A549 (cell line): ENCODE results near the gene TNPO3. TPM values are rescaled to one million over a fixed set of nuclear protein-coding genes. Genes with fewer than 3 reads are reported as not detected.

ENCODE experiments used
- ATAC-seq, 2 experiments: fragments of 200-7000 bp in 1 of 2; fragments of >200 bp in 1 of 2; cut with Nextera tagmentation in 1 of 2; cut with Tn5 transposase in 1 of 2; 3 replicates each; pipeline versions ENCODE4 v1.8.0 to v1.9.1; 2018 to 2020; ENCODE audit warnings: mild to moderate bottlenecking in 1 of 2, moderate library complexity in 1 of 2
- CTCF ChIA-PET: fragments of 300-600 bp; sonication (Branson Sonifier 250); formaldehyde crosslinking; extraction: SDS; loops from one replicate; lab custom pipeline; 2021; ENCODE audit warnings: antibody characterized with exemption, inconsistent platforms; lab: Yijun Ruan, JAX
- POLR2A ChIA-PET: fragments of 350-600 bp; formaldehyde crosslinking; extraction: SDS; loops from one replicate; lab custom pipeline; 2021; ENCODE audit warnings: antibody characterized with exemption, inconsistent platforms; lab: Yijun Ruan, JAX
- DNase-seq, 2 experiments: peaks; one replicate each; pipeline versions ENCODE4 v3.0.0 to v3.0.0-alpha.2; 2011 to 2016; ENCODE audit warnings: low read depth in 1 of 2, low spot score in 1 of 2
- FAIRE-seq: peaks from 2 replicates; lab custom pipeline; 2011; peaks lifted over from hg19 to GRCh38; lab: Jason Lieb, UNC
- H3K27ac ChIP-seq, 2 experiments: fragments of >200 bp; sonication (Bioruptor Twin); formaldehyde crosslinking; 3 replicates each; pipeline ENCODE4 v1.5.1; 2016 to 2017
- H3K4me1 ChIP-seq: fragments of >200 bp; sonication (Bioruptor Twin); formaldehyde crosslinking; 3 replicates; pipeline ENCODE4 v1.6.1; 2016
- H3K4me2 ChIP-seq: fragments of >200 bp; sonication (Bioruptor Twin); formaldehyde crosslinking; 3 replicates; pipeline ENCODE4 v1.6.1; 2016
- H3K4me3 ChIP-seq: fragments of >200 bp; sonication (Bioruptor Twin); formaldehyde crosslinking; 3 replicates; pipeline ENCODE4 v1.5.1; 2016
- H3K9me3 ChIP-seq: fragments of >200 bp; sonication (Bioruptor Twin); formaldehyde crosslinking; 3 replicates; pipeline ENCODE4 v1.6.1; 2016
- BHLHE40 ChIP-seq: IDR thresholded peaks from 2 replicates; pipeline ENCODE4 v1.6.1; 2012; ENCODE audit warnings: low read depth, low read length, inconsistent platforms
- CEBPB ChIP-seq, 2 experiments: fragments of >200 bp in 1 of 2; sonication (Bioruptor Twin) in 1 of 2; formaldehyde crosslinking in 1 of 2; IDR thresholded peaks; 2 replicates each; pipeline ENCODE4 v1.6.1; 2012 to 2016
- CHD2 ChIP-seq: fragments of 150-350 bp; IDR thresholded peaks from 2 replicates; pipeline ENCODE4 v1.6.1; 2014; ENCODE audit warnings: low read length; ENCODE audit not compliant: partially characterized antibody
- CHD4 ChIP-seq: fragments of 200-600 bp; sonication (generic); IDR thresholded peaks from 2 replicates; pipeline ENCODE4 v1.6.1; 2016; ENCODE audit warnings: antibody characterized with exemption, mild to moderate bottlenecking, borderline replicate concordance
- EHF ChIP-seq: fragments of 250-450 bp; sonication (Bioruptor Pico); IDR thresholded peaks from 2 replicates; pipeline ENCODE4 v1.5.0; 2020; ENCODE audit warnings: mild to moderate bottlenecking
- EP300 ChIP-seq, 2 experiments: fragments of >200 bp; sonication (Bioruptor Twin); formaldehyde crosslinking; IDR thresholded peaks; 2 replicates in 1 of 2; 3 replicates in 1 of 2; pipeline ENCODE4 v1.6.1; 2016 to 2017
- FOSB ChIP-seq: fragments of 250-450 bp; sonication (Bioruptor Pico); IDR thresholded peaks from 2 replicates; pipeline ENCODE4 v1.5.0; 2020; ENCODE audit warnings: mild to moderate bottlenecking, moderate library complexity
- GATA3 ChIP-seq: IDR thresholded peaks from 2 replicates; pipeline ENCODE4 v1.6.1; 2012; ENCODE audit warnings: borderline replicate concordance
- HDAC2 ChIP-seq: fragments of 200-600 bp; sonication (generic); IDR thresholded peaks from 2 replicates; pipeline ENCODE4 v1.6.1; 2016
- HEYL ChIP-seq: fragments of 250-450 bp; sonication (Bioruptor Pico); IDR thresholded peaks from 2 replicates; pipeline ENCODE4 v1.8.0; 2021; ENCODE audit warnings: mild to moderate bottlenecking, moderate library complexity
- HOXA7 ChIP-seq: fragments of 250-450 bp; sonication (Bioruptor Pico); IDR thresholded peaks from 2 replicates; pipeline ENCODE4 v1.5.0; 2020; ENCODE audit warnings: mild to moderate bottlenecking, moderate library complexity
- HOXB13 ChIP-seq: fragments of 250-450 bp; sonication (Bioruptor Pico); IDR thresholded peaks from 2 replicates; pipeline ENCODE4 v1.5.0; 2020; ENCODE audit warnings: low read depth, mild to moderate bottlenecking, moderate library complexity
- MAFK ChIP-seq: fragments of 450-650 bp; IDR thresholded peaks from 2 replicates; pipeline ENCODE4 v1.6.1; 2014; ENCODE audit not compliant: partially characterized antibody
- PHF8 ChIP-seq: fragments of 200-600 bp; sonication (generic); IDR thresholded peaks from 2 replicates; pipeline ENCODE4 v1.6.1; 2016; ENCODE audit warnings: low read depth, mild to moderate bottlenecking, antibody characterized with exemption, moderate library complexity, borderline replicate concordance
- RAD21 ChIP-seq, 2 experiments: fragments of >200 bp in 1 of 2; sonication (Bioruptor Twin) in 1 of 2; formaldehyde crosslinking in 1 of 2; IDR thresholded peaks in 1 of 2; conservative IDR thresholded peaks in 1 of 2; 2 replicates in 1 of 2; 3 replicates in 1 of 2; pipeline ENCODE4 v1.6.1; 2012 to 2018; ENCODE audit warnings: inconsistent platforms in 1 of 2
- RARB ChIP-seq: fragments of 250-450 bp; sonication (Bioruptor Pico); IDR thresholded peaks from 2 replicates; pipeline ENCODE4 v1.8.0; 2021; ENCODE audit warnings: mild to moderate bottlenecking, moderate library complexity
- SREBF2 ChIP-seq: fragments of 450-650 bp; IDR thresholded peaks from 2 replicates; pipeline ENCODE4 v1.6.1; 2014; ENCODE audit warnings: mild to moderate bottlenecking, moderate library complexity
- TFCP2L1 ChIP-seq: fragments of 250-450 bp; sonication (Bioruptor Pico); IDR thresholded peaks from 2 replicates; pipeline ENCODE4 v1.5.0; 2021; ENCODE audit warnings: mild to moderate bottlenecking
- WGBS: methylation state at CpG from one replicate; pipeline ENCODE4 v1.1.6; 2017; ENCODE audit errors: missing lambda C conversion rate; 5-methylcytosine and 5-hydroxymethylcytosine counted together
- polyA plus RNA-seq, 4 experiments: library from polyadenylated mRNA; depleted of rRNA in 3 of 4; stranded (reverse); fragments of >200 nt; fragmentation: RNase III in 1 of 4; extraction: RNeasy Plus Mini Kit Qiagen cat#74134 plus additional on column Dnase treatment in 1 of 4; gene quantifications; 2 replicates in 3 of 4; 3 replicates in 1 of 4; pipeline ENCODE4 v1.2.3, GENCODE V29; 2011 to 2017
- TF ChIP-seq, protein P1 (sequence below): IDR thresholded peaks from 2 replicates; pipeline ENCODE4 v1.6.1; 2012; ENCODE audit warnings: low read depth, borderline replicate concordance
- TF ChIP-seq, protein P2 (sequence below): IDR thresholded peaks from 2 replicates; pipeline ENCODE4 v1.6.1; 2012
- TF ChIP-seq, protein P3 (sequence below): fragments of >200 bp; sonication (Bioruptor Twin); formaldehyde crosslinking; IDR thresholded peaks from 3 replicates; pipeline ENCODE4 v1.6.1; 2016
- TF ChIP-seq, protein P4 (sequence below): fragments of >200 bp; sonication (Bioruptor Twin); formaldehyde crosslinking; IDR thresholded peaks from 2 replicates; pipeline ENCODE4 v1.6.1; 2016
- TF ChIP-seq, protein P5 (sequence below): fragments of 150-350 bp; IDR thresholded peaks from 2 replicates; pipeline ENCODE4 v1.6.1; 2014; ENCODE audit warnings: low read depth, mild to moderate bottlenecking, low read length
- TF ChIP-seq, protein P6 (sequence below): IDR thresholded peaks from 2 replicates; pipeline ENCODE4 v1.6.1; 2012
- TF ChIP-seq, protein P7 (sequence below): fragments of 450-650 bp; IDR thresholded peaks from 2 replicates; pipeline ENCODE4 v1.6.1; 2014; ENCODE audit warnings: antibody characterized with exemption

TNPO3 gene
- polyA plus RNA-seq, 2 of the 4 experiments (the other 2 are of a cell fraction) = 43.2 to 66.9 TPM

DNA sequence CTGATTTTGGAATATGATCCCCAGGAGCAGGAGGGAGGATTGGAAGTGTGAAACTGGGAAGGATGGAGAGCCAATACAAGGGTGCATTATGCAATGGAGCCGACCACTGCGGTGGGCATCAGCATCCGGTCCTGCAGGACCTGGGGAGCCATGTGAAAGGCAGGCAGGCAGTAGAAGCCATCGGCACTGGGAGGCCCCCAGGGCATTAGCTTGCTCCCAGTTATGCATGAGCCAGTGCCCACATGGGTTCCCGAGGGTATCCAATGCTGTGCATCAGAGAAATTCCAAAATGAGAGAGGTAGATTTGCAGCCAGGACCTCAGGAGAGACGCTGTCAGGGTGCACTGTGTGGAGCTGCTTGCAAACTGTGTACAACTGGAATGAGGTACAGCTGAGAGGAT is 135.7 kb downstream of the TNPO3 start:
- Histone ChIP-seq H3K4me3 (no peak overlapping the region), H3K4me2 (no peak overlapping the region), H3K27ac (no peak overlapping the region), H3K4me1 (no peaks in the 10 kb centered on the region), H3K9me3 (no peaks in the 10 kb centered on the region)
- TF ChIP-seq, protein P1, sequence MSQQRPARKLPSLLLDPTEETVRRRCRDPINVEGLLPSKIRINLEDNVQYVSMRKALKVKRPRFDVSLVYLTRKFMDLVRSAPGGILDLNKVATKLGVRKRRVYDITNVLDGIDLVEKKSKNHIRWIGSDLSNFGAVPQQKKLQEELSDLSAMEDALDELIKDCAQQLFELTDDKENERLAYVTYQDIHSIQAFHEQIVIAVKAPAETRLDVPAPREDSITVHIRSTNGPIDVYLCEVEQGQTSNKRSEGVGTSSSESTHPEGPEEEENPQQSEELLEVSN = no peak
- TF ChIP-seq, protein P2, sequence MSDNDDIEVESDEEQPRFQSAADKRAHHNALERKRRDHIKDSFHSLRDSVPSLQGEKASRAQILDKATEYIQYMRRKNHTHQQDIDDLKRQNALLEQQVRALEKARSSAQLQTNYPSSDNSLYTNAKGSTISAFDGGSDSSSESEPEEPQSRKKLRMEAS = no peak
- TF ChIP-seq HOXB13 (CRISPR knock-in tag) (no peak), CHD2 (no peak), SREBF2 (no peak), HDAC2 (no peak), PHF8 (no peak), FOSB (CRISPR knock-in tag) (no peak), MAFK (no peak), RAD21 (conservative IDR thresholded peaks at IDR 0.05 in 1 of 2, IDR thresholded peaks at IDR 0.05 in 1 of 2) (no peak), HEYL (CRISPR knock-in tag) (no peak), EP300 (IDR thresholded peaks at IDR 0.05) (no peak), TFCP2L1 (CRISPR knock-in tag) (no peak), CHD4 (no peak)
- TF ChIP-seq, protein P3, sequence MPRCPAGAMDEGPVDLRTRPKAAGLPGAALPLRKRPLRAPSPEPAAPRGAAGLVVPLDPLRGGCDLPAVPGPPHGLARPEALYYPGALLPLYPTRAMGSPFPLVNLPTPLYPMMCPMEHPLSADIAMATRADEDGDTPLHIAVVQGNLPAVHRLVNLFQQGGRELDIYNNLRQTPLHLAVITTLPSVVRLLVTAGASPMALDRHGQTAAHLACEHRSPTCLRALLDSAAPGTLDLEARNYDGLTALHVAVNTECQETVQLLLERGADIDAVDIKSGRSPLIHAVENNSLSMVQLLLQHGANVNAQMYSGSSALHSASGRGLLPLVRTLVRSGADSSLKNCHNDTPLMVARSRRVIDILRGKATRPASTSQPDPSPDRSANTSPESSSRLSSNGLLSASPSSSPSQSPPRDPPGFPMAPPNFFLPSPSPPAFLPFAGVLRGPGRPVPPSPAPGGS = no peak
- TF ChIP-seq, protein P4, sequence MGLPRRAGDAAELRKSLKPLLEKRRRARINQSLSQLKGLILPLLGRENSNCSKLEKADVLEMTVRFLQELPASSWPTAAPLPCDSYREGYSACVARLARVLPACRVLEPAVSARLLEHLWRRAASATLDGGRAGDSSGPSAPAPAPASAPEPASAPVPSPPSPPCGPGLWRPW = no peak
- TF ChIP-seq, protein P5, sequence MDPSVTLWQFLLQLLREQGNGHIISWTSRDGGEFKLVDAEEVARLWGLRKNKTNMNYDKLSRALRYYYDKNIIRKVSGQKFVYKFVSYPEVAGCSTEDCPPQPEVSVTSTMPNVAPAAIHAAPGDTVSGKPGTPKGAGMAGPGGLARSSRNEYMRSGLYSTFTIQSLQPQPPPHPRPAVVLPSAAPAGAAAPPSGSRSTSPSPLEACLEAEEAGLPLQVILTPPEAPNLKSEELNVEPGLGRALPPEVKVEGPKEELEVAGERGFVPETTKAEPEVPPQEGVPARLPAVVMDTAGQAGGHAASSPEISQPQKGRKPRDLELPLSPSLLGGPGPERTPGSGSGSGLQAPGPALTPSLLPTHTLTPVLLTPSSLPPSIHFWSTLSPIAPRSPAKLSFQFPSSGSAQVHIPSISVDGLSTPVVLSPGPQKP = no peak
- ChIA-PET CTCF (interaction anchor here (0.9 to 3.1 kb wide), 2 partner anchors 35 to 553 kb away, joined by 3 to 10 read pairs; no protein-coding TSS in a partner anchor), POLR2A (no interaction called here)
- no peak for FAIRE-seq
- WGBS = 45% methylated on average over 6 of the region's 6 CpGs
- ATAC-seq = no peak
- no peak for DNase-seq

DNA sequence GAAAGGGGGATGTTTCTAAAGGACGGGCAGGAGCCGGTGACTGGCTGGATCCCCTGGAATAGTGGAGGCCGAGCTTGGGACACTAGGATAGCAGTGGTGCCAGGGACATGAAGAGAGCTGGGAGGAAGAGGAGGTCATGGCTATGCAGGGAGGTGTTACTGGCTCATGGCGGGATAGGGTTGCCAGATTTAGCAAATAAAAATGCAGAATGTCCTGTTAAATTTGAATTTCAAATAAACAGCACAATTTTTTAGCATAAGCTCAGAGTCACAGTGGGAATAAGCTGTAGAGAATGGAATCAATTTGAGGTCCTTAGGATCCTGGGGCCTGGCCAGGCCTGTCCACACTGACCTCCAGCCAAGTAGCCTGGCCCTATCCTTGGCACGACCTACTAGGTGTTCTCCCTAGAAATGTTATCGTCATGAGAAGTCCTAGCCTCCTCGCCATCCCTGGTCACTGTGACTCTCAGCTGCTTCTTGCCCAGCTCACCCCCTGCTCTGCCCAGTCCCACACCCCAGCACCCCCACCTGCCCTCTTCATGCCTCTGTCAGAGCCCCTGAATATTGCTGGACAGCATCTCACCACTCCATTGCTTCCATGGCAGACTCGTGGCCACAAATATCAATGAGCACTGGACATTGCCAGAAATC is 136.8 kb downstream of the TNPO3 start:
- DNase-seq = no peak
- Histone ChIP-seq H3K4me2 (no peak overlapping the region), H3K27ac (no peak overlapping the region), H3K4me3 (no peak overlapping the region), H3K9me3 (no peaks in the 10 kb centered on the region), H3K4me1 (no peaks in the 10 kb centered on the region)
- no peak for ATAC-seq
- WGBS = 73% methylated on average over 8 of the region's 8 CpGs
- CTCF ChIA-PET = no interaction called here
- FAIRE-seq = no peak
- POLR2A ChIA-PET = interaction anchor here (0.6 kb wide), 1 partner anchor 137 kb away, joined by 3 read pairs; no protein-coding TSS in a partner anchor
- TF ChIP-seq, protein P3 = no peak
- TF ChIP-seq HOXA7 (CRISPR knock-in tag) (no peak), RARB (CRISPR knock-in tag) (no peak), EHF (CRISPR knock-in tag) (no peak), BHLHE40 (no peak), GATA3 (no peak), CEBPB (IDR thresholded peaks at IDR 0.05) (no peak)
- TF ChIP-seq, protein P6, sequence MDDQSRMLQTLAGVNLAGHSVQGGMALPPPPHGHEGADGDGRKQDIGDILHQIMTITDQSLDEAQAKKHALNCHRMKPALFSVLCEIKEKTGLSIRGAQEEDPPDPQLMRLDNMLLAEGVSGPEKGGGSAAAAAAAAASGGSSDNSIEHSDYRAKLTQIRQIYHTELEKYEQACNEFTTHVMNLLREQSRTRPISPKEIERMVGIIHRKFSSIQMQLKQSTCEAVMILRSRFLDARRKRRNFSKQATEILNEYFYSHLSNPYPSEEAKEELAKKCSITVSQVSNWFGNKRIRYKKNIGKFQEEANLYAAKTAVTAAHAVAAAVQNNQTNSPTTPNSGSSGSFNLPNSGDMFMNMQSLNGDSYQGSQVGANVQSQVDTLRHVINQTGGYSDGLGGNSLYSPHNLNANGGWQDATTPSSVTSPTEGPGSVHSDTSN = no peak
- TF ChIP-seq, protein P7, sequence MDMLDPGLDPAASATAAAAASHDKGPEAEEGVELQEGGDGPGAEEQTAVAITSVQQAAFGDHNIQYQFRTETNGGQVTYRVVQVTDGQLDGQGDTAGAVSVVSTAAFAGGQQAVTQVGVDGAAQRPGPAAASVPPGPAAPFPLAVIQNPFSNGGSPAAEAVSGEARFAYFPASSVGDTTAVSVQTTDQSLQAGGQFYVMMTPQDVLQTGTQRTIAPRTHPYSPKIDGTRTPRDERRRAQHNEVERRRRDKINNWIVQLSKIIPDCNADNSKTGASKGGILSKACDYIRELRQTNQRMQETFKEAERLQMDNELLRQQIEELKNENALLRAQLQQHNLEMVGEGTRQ = no peak
